ENCODE results near the gene GPNMB.
A peak's percentile ranks its signal among the peaks of the same experiment; 100 is the strongest.
"Not testable (repeated sequence)": the region's sequence is repeated elsewhere in the genome, so short reads cannot be mapped to it uniquely, and the experiment has no call there.

GPNMB gene

GRCh38 chr7:23246555-23246954, at the start of gene GPNMB:
TSS of gene GPNMB (plus strand) at chr7:23246775. CDS start at chr7:23246858, 83 bp downstream.
- peak; percentile 64 for DNase-seq (ENCODE audit: low read depth, low spot score)

GRCh38 chr7:23197745-23198144, 48.8 kb upstream of the GPNMB start:
- not testable (repeated sequence) for DNase-seq (ENCODE audit: low read depth, low spot score)

GRCh38 chr7:23200331-23200730, 46.2 kb upstream of the GPNMB start:
- DNase-seq (ENCODE audit: low read depth, low spot score) = no peak

DNA sequence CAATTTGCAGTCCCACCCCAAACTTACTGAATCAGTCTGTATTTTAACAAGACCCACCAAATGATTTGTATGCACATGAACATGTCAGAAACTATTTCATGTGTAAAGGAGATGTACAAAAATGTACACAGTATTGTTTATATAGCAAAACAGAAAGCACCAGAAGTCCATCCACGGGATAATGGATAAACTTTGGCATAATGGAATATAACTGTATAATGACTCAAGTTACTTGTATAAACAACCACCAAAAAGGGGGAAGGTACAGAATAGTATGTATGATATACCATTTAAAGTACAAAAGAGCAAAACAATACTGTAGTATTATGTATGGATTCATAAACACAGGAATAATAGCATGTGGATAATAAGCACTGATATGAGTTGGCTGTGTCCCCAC, 42.3 kb upstream of the GPNMB start:
- no peak for DNase-seq (ENCODE audit: low read depth, low spot score)

GRCh38 chr7:23205577-23205908, 41.0 kb upstream of the GPNMB start:
- no peak for DNase-seq (ENCODE audit: low read depth, low spot score)

DNA sequence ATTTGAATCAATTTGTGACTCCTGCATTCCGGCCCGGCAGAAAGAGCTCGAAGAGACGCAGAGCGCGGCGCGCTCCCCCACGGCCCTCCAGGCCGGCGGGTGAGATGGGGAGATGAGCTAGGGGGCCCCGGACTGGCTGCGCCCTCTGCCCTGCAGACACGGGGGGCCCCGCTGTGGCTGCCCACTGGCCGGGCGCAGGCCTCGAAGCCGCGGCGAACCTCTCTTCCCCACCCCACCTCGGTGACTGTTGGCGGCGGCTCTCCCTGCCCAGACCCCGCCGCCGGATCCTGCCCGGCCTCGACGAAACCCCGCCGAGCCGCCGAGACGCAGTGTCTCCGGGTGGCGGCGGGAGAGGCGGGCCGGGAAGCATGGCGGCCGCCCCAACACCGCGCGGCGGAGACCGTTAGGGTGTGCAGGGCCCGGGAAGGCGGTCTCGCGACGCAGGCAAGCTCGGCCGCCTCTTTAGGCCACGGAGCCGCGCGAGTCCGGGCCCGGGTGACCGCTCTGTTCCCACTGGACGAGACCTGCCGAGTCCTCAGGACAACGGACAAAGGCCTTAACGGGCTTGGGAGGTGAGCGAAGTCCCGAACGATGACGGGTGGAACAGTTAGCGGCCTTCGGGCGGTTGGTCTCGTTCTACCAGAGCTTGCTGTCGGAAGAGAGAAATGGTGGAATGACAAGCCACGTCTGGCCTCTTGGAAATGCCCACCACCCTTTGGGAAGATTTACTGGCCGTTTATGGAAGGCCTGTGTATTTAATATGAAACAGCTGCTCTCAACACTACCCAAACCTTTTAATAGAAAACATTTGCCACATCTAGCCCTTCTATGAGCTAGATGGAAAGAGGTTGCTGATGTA, 40.4 kb upstream of the GPNMB start:
- DNase-seq (ENCODE audit: low read depth, low spot score) = peak; percentile 26

- no peak for DNase-seq (ENCODE audit: low read depth, low spot score)
Measured at GRCh38 chr7:23207021-23207420, 39.6 kb upstream of the GPNMB start.

GRCh38 chr7:23207884-23208283, 38.7 kb upstream of the GPNMB start:
- no peak for DNase-seq (ENCODE audit: low read depth, low spot score)

DNA sequence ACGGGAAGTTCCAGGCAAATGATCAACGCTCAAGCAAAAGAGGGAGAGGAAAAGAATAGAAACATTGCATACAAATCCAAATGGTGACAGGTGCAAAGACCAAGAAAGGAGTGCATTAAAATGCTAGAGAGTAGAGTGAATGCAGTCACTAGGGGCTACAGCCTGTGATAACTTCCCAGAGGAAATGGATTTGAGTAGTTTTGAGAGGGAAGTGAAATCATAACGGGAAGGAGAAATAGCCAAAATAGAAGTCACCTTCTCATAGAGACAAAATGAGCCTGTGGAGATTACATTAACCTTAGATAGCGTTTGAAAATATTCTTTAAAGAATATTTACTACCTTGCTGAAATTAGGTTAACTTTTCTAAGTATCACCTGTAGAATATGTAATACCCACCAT, 38.3 kb upstream of the GPNMB start:
- DNase-seq (ENCODE audit: low read depth, low spot score) = no peak

DNA sequence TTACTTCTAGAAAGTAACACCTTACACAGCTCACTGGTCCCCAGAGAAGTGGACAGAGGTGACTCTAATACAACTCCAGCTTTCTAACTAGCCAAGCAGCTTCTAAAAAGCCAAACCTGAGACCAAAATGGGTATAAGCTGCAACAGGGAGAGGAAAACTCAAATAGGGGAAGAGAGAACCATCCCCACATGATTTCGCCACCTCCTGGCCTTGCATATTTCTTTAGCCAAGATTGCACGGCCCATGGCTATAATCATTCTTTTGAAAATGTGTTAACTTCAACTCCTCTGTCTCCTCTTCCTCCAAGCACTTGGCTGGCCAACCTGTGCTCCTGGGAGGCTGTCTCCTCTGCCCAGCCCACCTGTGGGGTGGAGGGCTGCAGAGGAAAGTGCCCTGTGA, 36.1 kb upstream of the GPNMB start:
- DNase-seq (ENCODE audit: low read depth, low spot score) = no peak

GRCh38 chr7:23211589-23211988, 35.0 kb upstream of the GPNMB start:
- no peak for DNase-seq (ENCODE audit: low read depth, low spot score)

DNA sequence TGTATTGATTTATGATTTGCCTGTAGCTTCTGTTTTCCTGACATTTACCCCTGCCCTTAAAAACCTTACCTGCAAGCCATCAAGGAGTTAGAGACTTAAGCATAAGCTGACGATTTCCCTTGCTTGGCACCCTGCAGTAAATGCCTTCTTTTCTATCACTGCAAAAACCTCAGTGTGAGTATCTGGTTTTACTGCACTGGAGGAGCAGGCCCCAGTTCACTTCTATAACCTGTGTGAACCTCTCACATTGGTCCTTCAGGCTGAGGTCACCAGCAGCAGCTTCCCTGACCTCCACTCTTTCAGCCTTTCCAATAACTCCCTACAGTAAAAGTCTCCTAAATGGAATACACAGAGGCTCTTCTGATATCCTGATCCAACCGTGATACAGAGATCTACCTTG, 34.2 kb upstream of the GPNMB start:
- no peak for DNase-seq (ENCODE audit: low read depth, low spot score)

DNA sequence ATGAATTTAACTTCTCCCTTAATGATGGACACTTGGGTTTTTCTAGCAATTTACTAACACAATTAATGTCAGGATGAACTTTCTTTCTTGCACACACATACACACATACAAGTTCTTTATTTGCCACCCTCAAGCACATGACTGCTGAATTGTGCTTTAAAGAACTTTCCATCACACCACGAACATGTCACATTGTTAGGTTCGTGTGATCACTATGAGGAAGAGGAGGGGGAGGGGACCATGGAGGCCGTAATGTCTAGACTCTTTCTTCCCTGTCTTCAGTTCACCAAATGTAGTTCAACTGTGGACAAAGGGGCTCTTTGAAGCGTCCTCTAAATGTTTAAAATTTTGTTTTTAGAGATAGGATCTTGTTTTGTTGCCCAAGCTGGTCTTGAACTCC, 33.7 kb upstream of the GPNMB start:
- DNase-seq (ENCODE audit: low read depth, low spot score) = no peak

DNA sequence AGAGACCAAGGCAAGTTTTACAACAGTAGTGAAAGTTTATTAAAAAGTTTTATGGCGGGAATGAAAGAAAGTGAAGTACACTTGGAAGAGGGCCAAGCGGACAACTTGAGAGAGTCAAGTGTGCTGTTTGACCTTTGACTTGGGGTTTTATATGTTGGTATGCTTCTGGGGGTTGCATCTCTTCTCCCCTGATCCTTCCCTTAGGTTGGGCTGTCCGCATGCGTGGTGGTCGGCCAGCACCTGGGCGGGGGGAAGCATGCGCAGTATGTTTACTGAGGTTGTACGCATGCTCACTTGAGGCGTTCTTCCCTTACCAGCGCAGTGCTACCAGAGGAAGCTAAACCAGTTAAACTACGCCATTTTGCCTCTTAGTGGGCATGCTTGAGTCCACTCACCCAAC, 32.8 kb upstream of the GPNMB start:
- DNase-seq (ENCODE audit: low read depth, low spot score) = no peak

DNA sequence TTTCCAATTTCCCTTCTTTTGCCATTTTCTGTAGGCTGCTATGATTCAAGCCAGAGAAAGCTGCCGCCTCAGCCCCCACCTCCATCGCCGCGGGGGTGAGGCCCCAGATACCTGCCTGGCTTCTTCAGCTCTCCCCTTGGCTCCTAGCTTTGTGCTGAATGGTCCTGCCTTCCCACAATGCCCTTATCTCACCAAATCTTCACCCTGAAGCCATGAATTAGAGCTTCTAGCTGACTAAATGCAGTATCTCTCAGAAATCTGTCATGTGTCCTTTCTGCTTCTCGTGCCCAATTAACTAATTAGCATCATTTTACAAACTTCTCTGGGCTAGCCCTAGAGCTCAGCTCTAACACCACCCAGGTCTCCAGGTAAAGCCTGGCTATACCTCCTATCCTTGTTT, 32.2 kb upstream of the GPNMB start:
- no peak for DNase-seq (ENCODE audit: low read depth, low spot score)

DNA sequence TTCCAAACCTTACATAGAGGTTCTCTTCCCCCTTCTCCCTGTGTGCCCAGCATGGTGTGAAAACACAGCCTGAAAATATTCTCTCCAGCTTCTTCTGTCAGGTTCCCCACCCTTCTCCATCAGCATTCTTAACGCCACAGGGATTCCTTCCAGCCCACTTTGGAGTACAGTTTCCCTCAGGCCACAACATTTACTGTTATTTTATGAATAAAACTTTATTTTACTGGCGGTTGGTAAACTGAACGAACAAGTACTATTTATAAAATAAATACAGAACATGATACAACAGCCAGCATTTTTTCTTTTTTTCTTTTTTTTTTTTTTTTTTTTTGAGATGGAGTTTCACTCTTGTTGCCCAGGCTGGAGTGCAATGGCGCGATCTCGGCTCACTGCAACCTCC, 31.6 kb upstream of the GPNMB start:
- no peak for DNase-seq (ENCODE audit: low read depth, low spot score)

DNA sequence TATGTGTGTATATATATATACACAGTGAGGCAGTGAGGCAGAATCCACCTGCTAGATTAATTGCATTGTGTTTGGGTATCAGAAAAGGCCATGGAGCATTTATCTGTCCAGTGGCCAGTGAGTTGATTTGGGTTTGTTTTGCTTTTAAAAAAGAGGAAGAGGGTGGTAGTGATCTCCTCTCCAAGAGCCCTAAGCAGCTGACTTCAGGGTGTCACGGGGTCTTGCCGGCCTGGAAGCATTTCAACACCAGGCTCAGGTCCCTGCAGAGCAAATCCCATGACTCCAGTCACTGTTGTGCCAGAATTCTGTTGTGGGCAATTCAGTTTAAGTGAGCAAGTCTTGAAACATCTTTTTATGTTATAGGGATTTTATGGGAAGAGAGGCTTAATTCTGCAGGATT, 30.6 kb upstream of the GPNMB start:
- no peak for DNase-seq (ENCODE audit: low read depth, low spot score)

DNA sequence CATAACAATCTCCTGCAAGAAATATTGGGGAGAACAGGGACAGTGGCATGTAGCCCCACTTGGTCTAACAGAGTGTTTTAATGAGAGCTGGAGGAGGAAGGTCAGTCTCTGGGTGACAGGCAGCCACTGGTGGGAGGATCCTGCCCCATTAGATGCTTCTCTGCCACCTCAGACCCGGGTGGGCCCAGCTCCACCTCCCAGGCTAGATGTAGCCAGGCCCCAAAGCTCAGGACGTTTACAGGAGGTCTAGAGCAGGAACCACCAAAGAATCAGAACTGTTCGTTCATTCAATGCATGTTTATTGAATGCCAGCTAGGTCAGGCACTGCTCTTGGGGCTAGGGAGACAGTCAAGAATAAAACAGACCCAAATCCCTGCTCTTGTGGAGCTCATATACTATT, 28.4 kb upstream of the GPNMB start:
- DNase-seq (ENCODE audit: low read depth, low spot score) = no peak

DNA sequence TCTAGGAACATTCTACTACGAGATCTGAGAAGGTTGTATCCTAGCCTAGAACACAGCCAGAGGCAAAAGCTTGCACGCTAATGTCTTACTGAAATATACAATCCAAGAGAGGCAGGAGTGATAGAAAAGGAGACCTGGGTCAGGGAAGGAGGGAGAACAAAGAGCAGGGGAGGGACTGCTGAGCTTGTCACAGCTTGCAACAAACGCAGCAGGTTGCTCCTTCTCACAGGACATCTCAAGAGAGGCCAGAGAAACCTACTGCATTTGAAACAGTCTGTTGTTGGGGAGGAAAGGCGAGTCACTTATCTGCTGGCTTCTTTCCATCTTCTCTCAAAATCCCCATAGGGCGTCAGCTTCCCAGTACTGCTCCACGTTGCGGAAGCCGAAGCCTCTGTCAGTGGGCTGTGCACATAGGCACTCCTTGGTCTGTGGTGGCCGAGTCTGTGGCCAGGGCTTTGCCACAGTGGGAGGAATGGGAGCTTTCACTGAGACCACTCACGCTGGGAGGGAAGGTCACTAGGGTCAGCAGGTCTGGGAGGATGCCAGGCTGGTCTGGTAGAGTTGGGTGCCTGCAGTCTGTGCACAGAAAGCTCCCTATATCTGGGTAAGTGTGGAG, 25.8 kb upstream of the GPNMB start:
- DNase-seq (ENCODE audit: low read depth, low spot score) = no peak

- no peak for DNase-seq (ENCODE audit: low read depth, low spot score)
Measured at GRCh38 chr7:23222439-23223030, 24.0 kb upstream of the GPNMB start.

- DNase-seq (ENCODE audit: low read depth, low spot score) = not testable (repeated sequence)
Measured at GRCh38 chr7:23224364-23224763, 22.2 kb upstream of the GPNMB start.

DNA sequence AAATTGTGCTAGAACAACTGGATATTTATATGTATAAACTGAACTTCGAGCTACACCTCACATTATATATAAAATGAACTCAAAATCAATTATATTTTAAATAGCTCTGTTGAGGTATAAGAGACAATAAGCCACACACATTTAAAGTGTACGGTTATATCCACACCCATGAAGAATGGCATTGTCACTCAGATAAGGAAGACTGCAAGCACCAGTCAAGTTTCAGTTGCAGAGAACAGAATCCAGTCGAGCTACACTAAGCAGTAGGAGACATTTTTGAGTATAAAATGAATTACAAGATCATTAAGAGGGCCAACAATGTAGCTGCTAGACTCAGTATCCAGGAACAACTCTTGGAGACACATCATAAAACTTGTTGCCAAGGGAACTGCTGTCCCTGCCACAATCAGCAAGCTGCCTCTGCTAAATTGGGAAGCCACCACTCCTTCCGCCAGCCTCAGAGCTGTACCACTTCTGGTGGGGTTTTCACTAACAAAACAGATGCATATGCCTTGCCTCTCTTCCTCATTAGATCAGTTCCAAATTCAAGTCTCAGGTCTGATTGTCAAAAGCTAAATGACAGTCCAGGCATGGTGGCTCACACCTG, 19.6 kb upstream of the GPNMB start:
- DNase-seq (ENCODE audit: low read depth, low spot score) = no peak

DNA sequence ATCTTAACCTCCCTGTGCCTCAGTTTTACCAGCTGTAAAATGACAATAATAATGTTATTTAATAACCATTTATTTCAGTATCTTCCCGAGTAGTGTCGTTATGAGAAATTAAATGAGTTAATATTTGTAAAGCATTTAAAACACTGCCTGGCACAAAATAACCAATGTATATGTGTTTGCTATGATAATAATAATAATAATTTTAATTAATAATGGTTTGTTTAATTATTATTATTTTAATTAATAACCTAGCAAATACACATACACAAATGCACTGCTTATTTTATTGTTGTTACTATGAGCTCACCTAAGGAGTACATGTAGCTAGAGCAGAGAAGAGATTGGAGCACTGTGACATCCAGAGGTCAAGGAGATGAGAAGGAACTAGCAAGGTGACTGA, 18.2 kb upstream of the GPNMB start:
- no peak for DNase-seq (ENCODE audit: low read depth, low spot score)
